ENCODE measurements around the gene CXCL9.

DNA sequence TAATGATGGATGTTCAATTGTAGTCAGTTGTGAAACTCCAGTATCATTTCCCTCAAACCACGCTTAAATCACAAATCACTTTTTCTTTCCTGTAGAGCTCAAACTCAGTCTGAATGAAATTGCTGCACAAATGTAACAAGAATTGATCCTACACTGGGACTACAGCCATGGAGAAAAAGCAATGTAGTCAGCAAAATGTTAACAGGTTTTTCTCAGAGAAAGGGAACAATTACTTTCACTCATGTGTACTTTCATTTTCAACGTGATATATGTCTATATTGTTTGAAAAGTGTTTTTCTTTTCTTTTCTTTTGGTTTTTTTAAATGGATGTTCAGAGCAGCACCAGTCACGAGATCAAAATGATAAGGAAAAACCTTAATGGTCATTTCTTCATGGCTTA lies 39.2 kb downstream of the CXCL9 start:
- TF ChIP-seq POLR2A (IDR thresholded peaks at IDR 0.05; ENCODE audit: low read depth, low read length) (no peak), POLR2AphosphoS5 (IDR thresholded peaks at IDR 0.05; ENCODE audit: low read depth, low read length) (no peak), TAF1 (IDR thresholded peaks at IDR 0.05; ENCODE audit: low read depth, low read length) (no peak), SPI1 (IDR thresholded peaks at IDR 0.05; ENCODE audit: low read depth, low read length) (no peak), POU2F2 (IDR thresholded peaks at IDR 0.05; ENCODE audit: low read depth, low read length) (no peak), PAX5 (IDR thresholded peaks at IDR 0.05; ENCODE audit: insufficient read depth, low read length, severe bottlenecking) (no peak)
